Neural progenitor cell (in vitro differentiated cells): ENCODE measurements around the gene GALK2.

ENCODE experiments used
- EZH2 ChIP-seq: fragments of 200-600 bp; sonication (generic); IDR thresholded peaks from 2 replicates; pipeline ENCODE4 v1.6.1; 2017; ENCODE audit warnings: antibody characterized with exemption, mild to moderate bottlenecking, moderate library complexity
- EZH2phosphoT487 ChIP-seq: fragments of 200-600 bp; sonication (generic); IDR thresholded peaks from 2 replicates; pipeline ENCODE4 v1.6.1; 2017; ENCODE audit warnings: antibody characterized with exemption
- TF ChIP-seq, protein P1 (sequence below): fragments of 200-600 bp; sonication (generic); IDR thresholded peaks from 2 replicates; pipeline ENCODE4 v1.5.1; 2017; ENCODE audit warnings: antibody characterized with exemption, mild to moderate bottlenecking

DNA sequence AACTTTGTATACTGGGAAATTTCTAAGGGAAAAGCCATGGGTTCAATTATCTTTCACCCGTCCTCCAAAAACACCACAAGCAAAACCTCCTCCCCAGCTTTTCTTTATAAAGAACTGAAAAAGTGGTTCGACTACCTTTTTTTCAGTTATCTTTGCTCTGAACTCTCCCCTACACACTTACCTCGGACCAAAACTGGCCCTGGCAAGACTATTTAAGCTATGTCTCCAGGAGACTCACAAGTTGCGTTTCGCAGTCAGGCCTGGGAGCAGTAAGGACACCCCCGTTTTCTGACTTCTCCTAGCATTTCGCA is 15.3 kb upstream of the GALK2 start:
- TF ChIP-seq, protein P1, sequence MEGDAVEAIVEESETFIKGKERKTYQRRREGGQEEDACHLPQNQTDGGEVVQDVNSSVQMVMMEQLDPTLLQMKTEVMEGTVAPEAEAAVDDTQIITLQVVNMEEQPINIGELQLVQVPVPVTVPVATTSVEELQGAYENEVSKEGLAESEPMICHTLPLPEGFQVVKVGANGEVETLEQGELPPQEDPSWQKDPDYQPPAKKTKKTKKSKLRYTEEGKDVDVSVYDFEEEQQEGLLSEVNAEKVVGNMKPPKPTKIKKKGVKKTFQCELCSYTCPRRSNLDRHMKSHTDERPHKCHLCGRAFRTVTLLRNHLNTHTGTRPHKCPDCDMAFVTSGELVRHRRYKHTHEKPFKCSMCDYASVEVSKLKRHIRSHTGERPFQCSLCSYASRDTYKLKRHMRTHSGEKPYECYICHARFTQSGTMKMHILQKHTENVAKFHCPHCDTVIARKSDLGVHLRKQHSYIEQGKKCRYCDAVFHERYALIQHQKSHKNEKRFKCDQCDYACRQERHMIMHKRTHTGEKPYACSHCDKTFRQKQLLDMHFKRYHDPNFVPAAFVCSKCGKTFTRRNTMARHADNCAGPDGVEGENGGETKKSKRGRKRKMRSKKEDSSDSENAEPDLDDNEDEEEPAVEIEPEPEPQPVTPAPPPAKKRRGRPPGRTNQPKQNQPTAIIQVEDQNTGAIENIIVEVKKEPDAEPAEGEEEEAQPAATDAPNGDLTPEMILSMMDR = no peak
- TF ChIP-seq EZH2 (no peak), EZH2phosphoT487 (no peak)
